Hematopoietic multipotent progenitor cell treated with erythropoietin and hydrocortisone succinate and interleukin-3 and kit ligand, for 15 days (in vitro differentiated cells): ENCODE results near the gene ANKRD34B.
"Not testable (repeated sequence)": the region's sequence is repeated elsewhere in the genome, so short reads cannot be mapped to it uniquely, and the experiment has no call there.

ENCODE experiments used
- DNase-seq: peaks from one replicate; pipeline ENCODE4 v3.0.0-alpha.2; 2015; ENCODE audit warnings: low spot score

ANKRD34B gene

DNA sequence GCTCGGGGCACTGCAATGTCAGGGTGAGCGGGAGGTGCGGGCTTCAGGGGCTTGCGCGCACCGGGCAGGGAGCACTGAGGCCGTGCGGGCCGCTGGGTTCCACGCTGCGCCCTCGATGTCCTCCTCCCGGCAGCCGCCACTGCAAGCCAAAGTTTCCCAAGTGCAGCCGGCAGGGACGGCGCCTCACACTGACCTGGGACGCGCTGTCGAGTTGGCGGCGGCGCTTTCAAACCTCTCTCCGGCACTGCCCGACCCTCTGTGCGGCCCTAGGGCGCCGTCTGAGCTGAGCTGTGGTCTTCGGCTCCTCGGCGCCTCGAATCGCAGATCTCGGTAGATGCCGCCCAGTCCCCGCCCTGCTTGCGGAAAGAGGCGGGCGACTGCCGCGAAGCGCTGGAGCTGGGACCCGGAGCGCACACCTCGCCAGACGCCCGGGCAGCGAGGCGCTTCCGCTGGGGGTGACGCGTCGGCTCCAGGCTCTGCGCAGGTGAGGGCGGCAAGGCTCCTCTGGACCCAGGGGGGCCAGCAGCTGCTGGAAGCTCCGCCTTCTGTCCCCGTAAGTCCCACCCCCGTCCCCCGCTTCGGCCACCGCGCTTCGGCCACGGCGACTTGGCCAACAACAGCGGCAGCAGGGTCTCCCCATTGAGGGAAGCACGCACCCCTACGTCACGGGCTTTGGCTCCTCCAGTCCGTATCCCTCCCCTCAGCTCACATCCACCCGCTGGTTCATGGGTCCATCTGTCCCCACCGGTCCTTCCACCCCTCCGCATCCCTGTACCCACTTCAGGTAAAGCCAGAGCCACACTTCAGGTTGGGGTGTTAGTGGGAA is at the start of gene ANKRD34B:
TSS of gene ANKRD34B (minus strand) at position 320 of the 826 bp plus-strand sequence. CDS start 10,261 bp downstream, outside the sequence.
- no peak for DNase-seq

DNA sequence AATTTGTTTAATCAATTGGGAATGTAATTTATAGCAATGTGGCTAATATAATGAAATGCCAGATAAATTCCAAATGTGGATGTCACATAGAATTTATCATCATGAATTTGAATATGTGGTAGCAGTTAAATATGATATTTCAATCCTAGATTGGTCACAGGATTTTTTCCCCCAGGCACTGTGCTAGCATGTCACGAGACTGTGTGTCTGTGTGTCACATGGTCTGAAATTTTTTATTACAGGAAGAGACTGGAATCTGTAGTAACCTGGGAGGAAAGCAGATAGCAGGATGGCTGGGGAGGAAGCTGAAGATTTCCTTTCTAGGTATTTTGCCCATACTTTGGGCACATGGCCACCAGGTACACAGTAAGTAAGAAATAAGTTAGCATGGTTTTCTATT is 49.0 kb upstream of the ANKRD34B start:
- no peak for DNase-seq

- no peak for DNase-seq
Measured at GRCh38 chr5:80618438-80618837, 48.4 kb upstream of the ANKRD34B start.

GRCh38 chr5:80615266-80615914 is 45.3 kb upstream of the ANKRD34B start:
- no peak for DNase-seq

GRCh38 chr5:80609692-80610091 is 39.6 kb upstream of the ANKRD34B start:
- no peak for DNase-seq

- no peak for DNase-seq
Measured at GRCh38 chr5:80608731-80609130, 38.7 kb upstream of the ANKRD34B start.

- DNase-seq, result no peak
Measured at GRCh38 chr5:80607832-80608231, 37.8 kb upstream of the ANKRD34B start.

DNA sequence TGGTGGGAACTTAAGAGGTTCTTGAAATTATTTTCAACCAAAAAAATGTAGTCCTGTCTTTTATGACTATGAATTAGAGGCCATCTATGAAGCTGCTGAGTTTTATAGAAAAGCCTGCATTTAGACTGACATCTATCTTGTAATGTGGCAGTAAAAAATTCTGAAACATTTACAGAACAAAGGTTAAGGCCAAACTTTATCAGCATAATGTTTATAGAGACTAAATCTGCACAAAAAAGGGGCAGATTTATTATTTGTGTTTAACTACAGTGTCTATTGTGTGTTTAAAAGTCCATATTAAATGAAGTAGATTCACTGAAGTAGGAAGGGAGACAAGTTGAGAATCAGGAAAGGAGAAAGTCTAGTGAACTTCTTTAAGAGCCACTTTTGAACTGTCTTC is 37.3 kb upstream of the ANKRD34B start:
- DNase-seq, result no peak

DNA sequence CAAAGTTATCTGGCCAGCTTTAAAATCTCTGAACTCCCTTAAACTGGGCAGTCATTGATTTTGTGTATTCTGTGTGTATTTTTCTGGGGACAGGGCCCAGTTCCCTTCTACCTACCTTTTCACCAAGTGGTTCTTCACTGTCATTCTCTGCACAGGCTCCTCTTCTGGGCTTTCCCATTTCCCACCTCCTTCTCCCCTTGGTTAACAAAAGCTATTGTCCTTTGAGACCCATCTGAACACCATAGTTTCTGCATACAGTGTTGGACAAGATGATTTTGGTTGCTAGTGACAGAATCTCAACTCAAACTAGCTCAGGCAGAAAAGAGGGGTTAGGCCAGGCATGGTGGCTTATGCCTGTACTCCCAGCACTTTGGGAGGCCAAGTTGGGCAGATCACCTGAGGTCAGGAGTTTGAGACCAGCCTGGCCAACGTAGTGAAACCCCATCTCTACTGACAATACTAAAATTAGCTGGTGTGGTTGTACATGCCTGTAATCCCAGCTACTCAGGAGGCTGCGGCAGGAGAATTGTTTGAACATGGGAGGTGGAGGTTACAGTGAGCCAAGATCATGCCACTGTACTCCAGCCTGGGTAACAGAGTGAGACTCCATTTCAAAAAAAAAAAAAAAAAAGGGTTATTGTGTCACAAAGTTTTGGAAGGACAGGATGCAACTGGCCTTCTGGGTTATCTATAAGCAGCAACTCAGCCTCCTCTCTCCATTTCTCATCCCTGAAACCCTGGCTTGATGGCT is 31.0 kb upstream of the ANKRD34B start:
- no peak for DNase-seq

DNA sequence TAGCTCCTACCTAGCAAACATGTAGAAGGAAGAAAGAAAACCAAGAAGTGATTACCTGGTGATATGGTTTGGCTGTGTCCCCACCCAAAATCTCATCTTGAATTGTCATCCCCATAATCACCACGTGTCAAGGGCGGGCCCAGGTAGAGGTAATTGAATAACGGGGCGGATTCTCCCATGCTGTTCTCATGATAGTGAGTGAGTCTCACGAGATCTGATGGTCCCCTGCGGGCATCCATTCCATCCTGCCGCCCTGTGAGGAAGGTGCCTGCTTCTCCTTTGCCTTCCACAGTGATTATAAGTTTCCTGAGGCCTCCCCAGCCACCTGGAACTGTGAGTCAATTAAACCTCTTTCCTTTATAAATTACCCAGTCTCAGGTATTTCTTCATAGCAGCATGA is 27.4 kb upstream of the ANKRD34B start:
- no peak for DNase-seq

DNA sequence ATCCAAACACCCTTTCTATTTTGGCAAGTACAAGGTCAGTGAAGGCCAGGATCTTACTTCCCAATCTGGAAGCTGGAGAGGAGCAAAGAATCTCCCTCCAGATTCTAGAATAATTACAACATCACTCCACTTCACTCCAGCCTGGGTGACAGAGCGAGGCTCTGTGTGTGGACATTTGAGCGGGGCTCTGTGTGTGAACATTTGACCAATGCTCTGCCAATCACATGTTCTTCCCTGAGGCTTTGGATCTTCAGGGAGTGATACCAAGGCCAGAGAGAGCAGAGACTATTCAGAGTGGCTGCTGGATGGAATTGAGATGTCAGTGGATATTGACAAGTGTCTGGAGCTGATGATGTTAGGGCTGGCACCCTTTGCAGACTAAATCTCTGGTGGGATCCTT is 24.7 kb upstream of the ANKRD34B start:
- DNase-seq, result no peak

GRCh38 chr5:80592761-80593160 is 22.7 kb upstream of the ANKRD34B start:
- no peak for DNase-seq

- DNase-seq, result no peak
Measured at GRCh38 chr5:80592105-80592504, 22.0 kb upstream of the ANKRD34B start.

DNA sequence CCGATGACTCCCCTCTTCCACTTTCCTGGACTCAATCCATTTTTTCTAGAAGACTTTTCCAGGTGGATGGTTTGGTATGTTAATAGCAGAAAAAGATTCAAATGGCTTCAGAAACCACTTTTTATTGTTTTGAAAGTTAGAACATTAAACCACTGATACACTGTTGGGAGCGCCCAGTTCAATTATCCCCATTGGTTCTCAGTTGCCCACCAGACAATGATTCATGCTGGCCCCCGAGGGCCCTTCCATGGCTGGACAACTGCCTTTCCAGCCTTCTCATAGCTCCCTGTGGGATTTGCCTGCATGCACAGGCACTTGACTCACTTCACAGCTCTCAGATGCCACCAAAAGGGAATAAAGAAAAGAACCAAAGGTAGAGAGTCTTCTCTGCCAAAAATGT is 21.3 kb upstream of the ANKRD34B start:
- no peak for DNase-seq

DNA sequence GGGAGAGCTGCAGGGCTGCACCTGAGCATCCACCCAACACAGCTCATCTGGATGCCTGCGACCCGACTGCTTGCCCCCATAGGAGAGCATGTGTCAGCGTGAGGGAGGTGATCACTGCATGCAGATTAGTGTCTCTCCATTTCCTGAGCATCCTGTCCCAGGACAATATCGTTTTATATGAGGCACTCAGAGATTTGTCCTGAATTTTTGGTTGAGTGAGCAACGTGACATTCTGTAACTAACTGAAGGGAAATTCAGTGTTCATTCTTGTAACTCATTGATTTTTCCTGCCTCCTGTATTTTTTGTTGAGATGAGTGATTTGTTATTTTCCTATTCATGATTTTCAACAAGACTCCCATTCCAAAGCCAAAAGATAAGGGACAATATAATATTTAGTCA is 20.7 kb upstream of the ANKRD34B start:
- DNase-seq, result no peak

- DNase-seq, result no peak
Measured at GRCh38 chr5:80588858-80589540, 18.9 kb upstream of the ANKRD34B start.

- no peak for DNase-seq
Measured at GRCh38 chr5:80584770-80585169, 14.7 kb upstream of the ANKRD34B start.

GRCh38 chr5:80580291-80580690 is 10.2 kb upstream of the ANKRD34B start:
- DNase-seq, result not testable (repeated sequence)

DNA sequence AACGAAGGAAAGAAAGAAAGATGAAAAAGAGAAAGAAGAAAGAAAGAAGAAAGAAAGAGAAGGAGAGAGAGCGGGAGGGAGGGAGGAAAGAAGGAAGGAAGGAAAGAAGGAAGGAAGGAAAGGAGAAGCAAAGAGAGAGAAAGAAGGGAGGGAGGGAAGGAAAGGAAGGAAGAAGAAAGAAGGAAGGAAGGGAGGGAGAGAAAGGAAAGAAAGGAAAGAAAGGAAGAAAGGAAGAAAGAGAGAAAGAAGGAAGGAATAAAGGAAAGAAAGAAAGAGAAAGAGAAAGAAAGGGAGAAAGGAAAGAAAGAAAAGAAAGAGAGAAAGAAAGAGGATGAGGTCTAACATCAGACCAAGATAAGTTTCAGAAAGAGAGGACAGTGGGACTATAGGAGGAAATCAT is 9.0 kb upstream of the ANKRD34B start:
- no peak for DNase-seq

GRCh38 chr5:80577707-80578106 is 7.6 kb upstream of the ANKRD34B start:
- no peak for DNase-seq

DNA sequence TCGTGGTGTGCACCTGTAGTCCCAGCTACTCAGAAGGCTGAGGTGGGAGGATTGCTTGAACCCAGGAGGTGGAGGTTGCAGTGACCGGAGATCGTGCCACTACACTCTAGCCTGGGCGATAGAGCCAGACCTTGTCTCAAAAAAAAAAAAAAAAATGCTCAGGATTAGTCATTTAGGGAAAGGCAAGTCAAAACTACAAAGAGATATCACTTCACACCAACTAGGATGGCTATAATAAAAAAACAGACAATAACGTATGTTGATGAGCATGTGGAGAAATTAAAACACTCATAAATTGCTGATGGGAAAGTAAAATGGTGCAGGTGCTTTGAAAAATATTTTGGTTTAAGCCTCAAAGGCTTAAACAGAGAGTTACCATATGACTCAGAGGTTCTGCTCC is 6.3 kb upstream of the ANKRD34B start:
- no peak for DNase-seq

DNA sequence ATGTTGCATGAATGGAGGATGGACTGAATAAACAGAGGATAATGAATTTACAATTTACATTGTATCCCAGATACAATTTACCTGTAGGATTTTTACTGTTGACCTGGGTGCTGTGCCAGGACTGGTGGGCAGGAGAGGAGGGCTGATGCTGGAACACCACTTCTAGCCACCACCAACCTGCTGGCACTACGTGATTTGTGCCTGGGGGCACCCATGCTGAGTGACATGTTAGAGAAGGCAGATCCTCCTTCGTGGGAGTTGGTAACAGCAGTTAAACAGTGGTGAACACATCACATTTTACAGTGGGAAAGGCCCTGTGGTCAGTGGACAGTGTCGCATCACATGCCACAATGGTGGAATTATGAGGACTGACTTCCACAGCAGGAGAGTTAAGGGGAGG is 3.0 kb upstream of the ANKRD34B start:
- no peak for DNase-seq
